ENCODE data around the gene STK17B.

The STK17B gene

GRCh38 chr2:196177124-196177523, 5.7 kb upstream of the STK17B start:
- Histone ChIP-seq H3K27me3 (ENCODE audit: low read length) (no peaks in the 10 kb centered on the region), H3K4me2 (ENCODE audit: low read depth, low read length, poor library complexity, severe bottlenecking) (peak overlapping the region; percentile 77), H3F3A (ENCODE audit: insufficient read depth) (peaks cover 69% of the 10 kb centered on the region), H3K27ac (ENCODE audit: low read depth, low read length) (peak overlapping the region; percentile 97), H4K20me1 (ENCODE audit: low read depth, low read length) (no peaks in the 10 kb centered on the region), H3K36me3 (ENCODE audit: low read length) (peaks cover 2% of the 10 kb centered on the region; the same call in 1 of the 2 replicates), H2AFZ (ENCODE audit: low read depth, low read length, severe bottlenecking) (no peak overlapping the region), H3K9me2 (replicated peaks; ENCODE audit: insufficient read depth, low read length) (no peaks in the 10 kb centered on the region), H3K9ac (ENCODE audit: low read length) (peak overlapping the region; percentile 56), H3K4me3 (ENCODE audit: insufficient read depth, low read length, poor library complexity, severe bottlenecking) (peak overlapping the region; percentile 26), H3K79me2 (ENCODE audit: insufficient read depth, low read length) (peaks cover 27% of the 10 kb centered on the region), H3K9me3 (ENCODE audit: insufficient read depth, low read length) (no peaks in the 10 kb centered on the region)
- TF ChIP-seq, protein P1, sequence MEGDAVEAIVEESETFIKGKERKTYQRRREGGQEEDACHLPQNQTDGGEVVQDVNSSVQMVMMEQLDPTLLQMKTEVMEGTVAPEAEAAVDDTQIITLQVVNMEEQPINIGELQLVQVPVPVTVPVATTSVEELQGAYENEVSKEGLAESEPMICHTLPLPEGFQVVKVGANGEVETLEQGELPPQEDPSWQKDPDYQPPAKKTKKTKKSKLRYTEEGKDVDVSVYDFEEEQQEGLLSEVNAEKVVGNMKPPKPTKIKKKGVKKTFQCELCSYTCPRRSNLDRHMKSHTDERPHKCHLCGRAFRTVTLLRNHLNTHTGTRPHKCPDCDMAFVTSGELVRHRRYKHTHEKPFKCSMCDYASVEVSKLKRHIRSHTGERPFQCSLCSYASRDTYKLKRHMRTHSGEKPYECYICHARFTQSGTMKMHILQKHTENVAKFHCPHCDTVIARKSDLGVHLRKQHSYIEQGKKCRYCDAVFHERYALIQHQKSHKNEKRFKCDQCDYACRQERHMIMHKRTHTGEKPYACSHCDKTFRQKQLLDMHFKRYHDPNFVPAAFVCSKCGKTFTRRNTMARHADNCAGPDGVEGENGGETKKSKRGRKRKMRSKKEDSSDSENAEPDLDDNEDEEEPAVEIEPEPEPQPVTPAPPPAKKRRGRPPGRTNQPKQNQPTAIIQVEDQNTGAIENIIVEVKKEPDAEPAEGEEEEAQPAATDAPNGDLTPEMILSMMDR (IDR thresholded peaks at IDR 0.05; ENCODE audit: insufficient read depth, low read length, poor library complexity, severe bottlenecking) = no peak
- TF ChIP-seq EZH2phosphoT487 (conservative IDR thresholded peaks at IDR 0.05; ENCODE audit: low read length) = no peak

DNA sequence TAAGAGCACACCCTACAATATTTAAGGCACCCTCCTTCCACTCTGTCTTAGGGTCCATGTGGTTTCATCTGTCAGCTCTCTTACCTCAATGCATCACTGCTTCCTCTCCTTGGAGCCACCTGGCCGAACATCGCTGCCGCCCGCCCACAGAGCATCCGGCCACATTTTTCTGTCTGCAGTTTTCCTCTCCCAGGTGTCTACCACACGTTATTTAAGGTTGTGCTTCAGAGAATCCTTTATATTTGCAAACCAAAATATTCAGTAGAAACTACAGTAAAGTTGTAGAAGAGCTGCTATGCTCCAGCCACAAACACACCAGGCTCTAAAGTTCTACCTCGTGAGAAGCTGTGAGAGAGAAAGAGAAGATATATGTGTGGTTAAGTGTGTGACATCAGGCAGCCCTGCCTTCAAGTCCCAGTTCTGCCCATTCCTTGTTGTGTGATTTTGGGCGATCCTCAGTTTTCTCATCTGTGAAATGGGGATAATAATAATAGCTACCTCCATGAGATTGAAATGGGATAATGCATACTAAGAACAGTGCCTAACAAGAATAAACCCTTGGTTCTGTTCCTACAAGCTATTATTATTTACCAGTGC, 4.9 kb upstream of the STK17B start:
- Histone ChIP-seq H3K9me2 (replicated peaks; ENCODE audit: insufficient read depth, low read length) (no peaks in the 10 kb centered on the region), H3K79me2 (ENCODE audit: insufficient read depth, low read length) (peaks cover 33% of the 10 kb centered on the region), H3K36me3 (ENCODE audit: low read length) (peaks cover 2% of the 10 kb centered on the region; the same call in 1 of the 2 replicates), H2AFZ (ENCODE audit: low read depth, low read length, severe bottlenecking) (no peak overlapping the region), H3K4me3 (ENCODE audit: insufficient read depth, low read length, poor library complexity, severe bottlenecking) (peak overlapping the region; percentile 26), H3K4me2 (ENCODE audit: low read depth, low read length, poor library complexity, severe bottlenecking) (peak overlapping the region; percentile 98), H3K27ac (ENCODE audit: low read depth, low read length) (peak overlapping the region; percentile 97), H3F3A (ENCODE audit: insufficient read depth) (peaks cover 63% of the 10 kb centered on the region), H4K20me1 (ENCODE audit: low read depth, low read length) (no peaks in the 10 kb centered on the region), H3K27me3 (ENCODE audit: low read length) (no peaks in the 10 kb centered on the region), H3K9me3 (ENCODE audit: insufficient read depth, low read length) (no peaks in the 10 kb centered on the region), H3K9ac (ENCODE audit: low read length) (peak overlapping the region; percentile 79)
- TF ChIP-seq, protein P1 (IDR thresholded peaks at IDR 0.05; ENCODE audit: insufficient read depth, low read length, poor library complexity, severe bottlenecking) = no peak
- TF ChIP-seq EZH2phosphoT487 (conservative IDR thresholded peaks at IDR 0.05; ENCODE audit: low read length) = no peak

DNA sequence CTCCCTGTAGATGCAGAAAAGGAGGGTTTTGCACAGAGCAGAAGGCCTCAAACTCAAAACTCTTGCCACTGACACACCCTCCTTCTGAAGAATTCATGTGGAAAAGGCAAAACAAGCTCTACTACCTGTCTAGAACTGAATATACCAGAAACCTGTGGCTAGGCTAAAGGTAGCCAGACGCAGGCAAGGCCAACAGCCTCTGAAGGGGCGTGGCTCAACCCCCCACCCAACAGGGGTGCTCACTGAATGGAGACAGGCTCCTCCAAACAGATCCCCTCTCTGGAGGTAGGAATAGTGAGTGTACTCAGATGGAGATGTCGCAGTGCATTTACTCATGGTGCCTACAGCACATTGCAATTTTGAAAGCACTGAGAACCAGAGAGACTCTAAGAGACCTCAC, 3.0 kb upstream of the STK17B start:
- Histone ChIP-seq H3K4me2 (ENCODE audit: low read depth, low read length, poor library complexity, severe bottlenecking) (peak overlapping the region; percentile 98), H3K9ac (ENCODE audit: low read length) (peak overlapping the region; percentile 79), H3K79me2 (ENCODE audit: insufficient read depth, low read length) (peaks cover 51% of the 10 kb centered on the region), H3K36me3 (ENCODE audit: low read length) (peaks cover 13% of the 10 kb centered on the region), H3K27me3 (ENCODE audit: low read length) (no peaks in the 10 kb centered on the region), H3K27ac (ENCODE audit: low read depth, low read length) (peak overlapping the region; percentile 97), H3K9me2 (replicated peaks; ENCODE audit: insufficient read depth, low read length) (no peaks in the 10 kb centered on the region), H3K9me3 (ENCODE audit: insufficient read depth, low read length) (no peaks in the 10 kb centered on the region), H3F3A (ENCODE audit: insufficient read depth) (peaks cover 73% of the 10 kb centered on the region), H3K4me3 (ENCODE audit: insufficient read depth, low read length, poor library complexity, severe bottlenecking) (peak overlapping the region; percentile 64), H4K20me1 (ENCODE audit: low read depth, low read length) (peaks cover 5% of the 10 kb centered on the region; the same call in 1 of the 2 replicates), H2AFZ (ENCODE audit: low read depth, low read length, severe bottlenecking) (no peak overlapping the region)
- TF ChIP-seq, protein P1 (IDR thresholded peaks at IDR 0.05; ENCODE audit: insufficient read depth, low read length, poor library complexity, severe bottlenecking) = no peak
- TF ChIP-seq EZH2phosphoT487 (conservative IDR thresholded peaks at IDR 0.05; ENCODE audit: low read length) = no peak
